Heart left ventricle (tissue), 16 donors: ENCODE results near the gene ZDHHC4. TPM values are rescaled to one million over a fixed set of nuclear protein-coding genes. Genes with fewer than 3 reads are reported as not detected.

Experiments used
- ATAC-seq, 4 donors: fragments of 200-7000 bp; cut with Tn5 transposase; one replicate each; pipeline ENCODE4 v1.9.1; 2020 to 2022; ENCODE audit warnings: moderate library complexity in 4 of 4, mild to moderate bottlenecking in 3 of 4, moderate number of reproducible peaks in 1 of 4
- DNase-seq, 5 donors: peaks; one replicate each; pipeline ENCODE4 v3.0.0-alpha.2; 2020
- H3K27ac ChIP-seq, 12 donors: fragments of 200-600 bp; sonication (generic) in 4 of 12; one replicate each; pipeline versions ENCODE4 v1.5.0 to v1.8.0; 2016 to 2022; ENCODE audit warnings: mild to moderate bottlenecking in 2 of 12
- H3K27me3 ChIP-seq, 9 donors: fragments of 200-600 bp; sonication (generic) in 2 of 9; one replicate each; pipeline versions ENCODE4 v1.5.1 to v1.8.0; 2016 to 2022; ENCODE audit warnings: mild to moderate bottlenecking in 3 of 9
- H3K36me3 ChIP-seq, 9 donors: fragments of 200-600 bp; sonication (generic) in 2 of 9; one replicate each; pipeline versions ENCODE4 v1.5.0 to v1.8.0; 2018 to 2022; ENCODE audit warnings: mild to moderate bottlenecking in 2 of 9
- H3K4me1 ChIP-seq, 12 donors: fragments of 200-600 bp; sonication (generic) in 4 of 12; one replicate each; pipeline versions ENCODE4 v1.5.0 to v1.8.0; 2016 to 2022; ENCODE audit warnings: mild to moderate bottlenecking in 3 of 12
- H3K4me3 ChIP-seq, 12 donors: fragments of 200-600 bp; sonication (generic) in 4 of 12; one replicate each; pipeline versions ENCODE4 v1.5.0 to v1.8.0; 2017 to 2022; ENCODE audit warnings: mild to moderate bottlenecking in 9 of 12, moderate library complexity in 4 of 12
- H3K9me3 ChIP-seq, 12 donors: fragments of 200-600 bp; sonication (generic) in 4 of 12; one replicate each; pipeline versions ENCODE4 v1.5.0 to v1.8.0; 2016 to 2022; ENCODE audit warnings: mild to moderate bottlenecking in 1 of 12
- POLR2A ChIP-seq, 2 donors: fragments of 450-650 bp; IDR thresholded peaks; one replicate each; pipeline ENCODE4 v1.6.1; 2017; ENCODE audit warnings: antibody characterized with exemption in 2 of 2, mild to moderate bottlenecking in 2 of 2, moderate library complexity in 2 of 2
- WGBS, 4 donors: extraction: QIAGEN DNeasy Blood & Tissue Kit in 2 of 4; methylation state at CpG; one replicate each; pipeline versions ENCODE4 v1.1.5 to v1.1.7; 2013 to 2018; 5-methylcytosine and 5-hydroxymethylcytosine counted together
- intact Hi-C, 10 donors: fragments of 100-400 bp; cut with DNase I; formaldehyde crosslinking; loops; one replicate each; pipeline versions ENCODE4 v1.11.1 to v1.14.2; 2022
- polyA plus RNA-seq, 2 donors: library from polyadenylated mRNA; stranded (reverse); fragments of 200-250 nt; gene quantifications; one replicate each; pipeline ENCODE4 v1.2.3, GENCODE V29; 2013
- total RNA-seq, 9 donors: library from RNA; depleted of rRNA in 2 of 9; stranded (reverse); fragments of >200 nt in 2 of 9; fragmentation: NEBNext Ultra II Directional in 3 of 9; extraction: Animal tissue kit (Norgen Biotek cat#: 25700) in 3 of 9; gene quantifications; one replicate each; pipeline versions ENCODE4 v1.1.0 to v1.2.4, GENCODE V29; 2016 to 2023
- TF ChIP-seq, protein P1 (sequence below), 12 donors: fragments of 200-600 bp; sonication (generic) in 4 of 12; IDR thresholded peaks; one replicate each; pipeline versions ENCODE4 v1.5.0 to v1.8.0; 2018 to 2022; ENCODE audit warnings: antibody characterized with exemption in 12 of 12, mild to moderate bottlenecking in 5 of 12
- donor health status: ischemic (EF 13 %, LVEDD 7.1; RV severe dilation, severe dysfunction).
- donor health status: healthy with polysubstance abuse.
- donor health status: DM: no; HTN: yes; CAD: no.
- donor health status: DM: no; HTN: no; CAD: no.
- donor health status: ischemic (EF 25% LVEDD 6.9; RV normal size, moderate dysfunction).
- donor health status: ischemic (EF 25% LVEDD 5.7; RV mildly dilated, moderate dysfunction).
- donor health status: healthy.
- donor health status: DM: yes; HTN: yes; CAD: no.
- donor health status: ischemic (EF 35%, LVEDD 5.7; RV mildly dilated, moderate dysfunction).
- donor health status: nonischemic (EF 11% LVEDD 7.7; RV severe dilation, severe dysfunction).
- donor health status: DM: yes; HTN: yes; CAD: no.
- donor health status: PGD.
- donor health status: ischemic (EF 29% LVEDD 5.4; RV normal size, mild dysfunction).
- donor health status: nonischemic (EF 23%, LVEDD 6.1; RV moderate dilation, normal function).

The ZDHHC4 gene
- total and polyA plus RNA-seq, 11 donors = 26.2 to 48.4 (median 37.8) TPM

DNA sequence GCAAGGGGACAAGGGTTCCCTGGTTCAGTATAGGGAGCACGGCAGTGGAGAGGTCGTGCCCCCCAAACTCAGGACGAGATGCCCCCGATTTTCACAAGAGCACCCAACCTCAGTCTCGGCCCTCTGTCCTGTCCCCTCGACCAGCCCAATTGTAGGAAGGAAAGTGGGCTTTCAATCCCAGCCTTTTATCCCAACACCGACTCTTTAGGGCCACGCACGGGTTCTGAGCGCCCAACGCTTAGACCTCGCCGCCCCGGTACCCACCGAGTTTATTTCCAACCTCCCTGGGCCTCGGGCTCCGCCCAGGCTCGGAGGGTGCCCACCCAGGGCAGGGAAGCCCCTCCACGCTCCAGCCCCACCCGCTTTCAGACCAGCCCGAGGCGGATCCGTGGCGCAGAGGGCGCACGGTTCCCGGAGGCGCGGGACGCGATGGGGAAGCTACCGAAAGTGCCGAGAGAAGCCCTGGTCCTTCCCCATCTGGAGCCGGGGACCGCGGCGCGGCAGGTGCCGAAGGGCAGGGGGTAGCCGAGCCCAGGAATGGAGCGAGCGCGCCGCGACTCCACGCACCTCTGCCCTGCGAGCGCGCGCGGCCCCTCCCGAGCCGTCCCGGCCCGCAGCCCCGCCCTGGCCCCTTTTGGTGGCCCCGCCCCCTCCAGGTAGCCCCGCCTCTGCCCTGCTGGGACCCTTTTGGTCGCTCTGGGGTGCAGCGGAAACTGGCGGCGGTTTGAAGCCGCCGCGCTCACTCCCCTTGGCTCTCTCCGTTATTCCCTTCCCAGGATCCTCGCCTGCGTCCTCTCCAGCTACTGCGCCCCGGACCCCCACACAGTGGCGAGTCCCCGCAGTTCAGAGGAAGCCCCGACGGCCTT, 46.4 kb upstream of the ZDHHC4 start:
- no peaks in the 10 kb centered on the region for H3K9me3 ChIP-seq
- DNase-seq (no peak), ATAC-seq (peak in 1 of 4 donors; percentile 14)
- TF ChIP-seq, protein P1, sequence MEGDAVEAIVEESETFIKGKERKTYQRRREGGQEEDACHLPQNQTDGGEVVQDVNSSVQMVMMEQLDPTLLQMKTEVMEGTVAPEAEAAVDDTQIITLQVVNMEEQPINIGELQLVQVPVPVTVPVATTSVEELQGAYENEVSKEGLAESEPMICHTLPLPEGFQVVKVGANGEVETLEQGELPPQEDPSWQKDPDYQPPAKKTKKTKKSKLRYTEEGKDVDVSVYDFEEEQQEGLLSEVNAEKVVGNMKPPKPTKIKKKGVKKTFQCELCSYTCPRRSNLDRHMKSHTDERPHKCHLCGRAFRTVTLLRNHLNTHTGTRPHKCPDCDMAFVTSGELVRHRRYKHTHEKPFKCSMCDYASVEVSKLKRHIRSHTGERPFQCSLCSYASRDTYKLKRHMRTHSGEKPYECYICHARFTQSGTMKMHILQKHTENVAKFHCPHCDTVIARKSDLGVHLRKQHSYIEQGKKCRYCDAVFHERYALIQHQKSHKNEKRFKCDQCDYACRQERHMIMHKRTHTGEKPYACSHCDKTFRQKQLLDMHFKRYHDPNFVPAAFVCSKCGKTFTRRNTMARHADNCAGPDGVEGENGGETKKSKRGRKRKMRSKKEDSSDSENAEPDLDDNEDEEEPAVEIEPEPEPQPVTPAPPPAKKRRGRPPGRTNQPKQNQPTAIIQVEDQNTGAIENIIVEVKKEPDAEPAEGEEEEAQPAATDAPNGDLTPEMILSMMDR (IDR thresholded peaks at IDR 0.05) = no peak
- TF ChIP-seq POLR2A (IDR thresholded peaks at IDR 0.05) = no peak
- H3K36me3 ChIP-seq = no peaks in the 10 kb centered on the region
- peak overlapping the region in 9 of 12 donors; percentile 21 to 43 (median 32) for H3K4me3 ChIP-seq
- H3K27me3 ChIP-seq = peaks cover 19 to 77% (median 53%) of the 10 kb centered on the region in 9 donors
- 1 to 4% (median 3%) methylated on average over 29 to 74 of the region's 74 CpGs for WGBS, 4 donors
- no peak overlapping the region for H3K27ac ChIP-seq
- intact Hi-C loops = no loop called here
- peaks cover 0 to 21% (median 0%) of the 10 kb centered on the region in 12 donors for H3K4me1 ChIP-seq

DNA sequence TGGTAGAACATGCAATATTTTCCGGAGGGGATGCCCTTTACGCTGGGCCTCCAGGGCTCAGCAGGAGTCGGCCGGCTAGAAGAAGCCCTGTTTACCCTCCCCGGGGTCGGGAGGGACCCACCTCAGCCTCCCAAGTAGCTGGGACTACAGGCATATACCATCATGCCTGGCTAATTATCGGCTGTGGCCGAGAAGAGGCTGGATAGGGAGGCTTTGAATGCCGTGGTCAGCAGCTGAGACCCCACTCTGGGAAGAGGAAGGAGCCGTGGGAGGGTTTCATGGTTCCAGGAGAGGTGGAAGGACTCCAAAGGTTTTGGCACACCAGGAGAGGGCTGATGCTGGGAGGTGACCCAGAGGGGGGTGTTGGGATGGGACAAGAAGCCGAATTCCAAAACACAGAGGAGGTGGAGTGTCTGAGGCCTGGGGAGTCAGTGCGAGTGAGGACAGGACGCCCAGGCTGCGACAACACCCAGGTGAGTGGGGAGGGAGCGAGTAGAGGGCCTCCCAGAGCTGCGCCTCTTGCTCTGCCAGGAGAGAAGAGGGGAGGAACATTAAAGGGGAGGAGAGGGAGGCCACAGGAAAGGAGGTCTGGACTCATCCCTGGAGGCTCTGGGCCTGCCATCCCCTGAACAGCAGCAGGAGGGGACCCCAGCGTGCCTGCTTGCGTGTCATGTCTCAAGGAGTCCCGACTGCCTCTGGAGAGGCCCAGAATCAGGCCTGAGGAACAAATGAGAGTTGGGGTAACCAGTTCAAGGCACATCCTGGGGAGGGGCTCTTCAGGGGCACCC, 45.6 kb upstream of the ZDHHC4 start:
- TF ChIP-seq, protein P1 (IDR thresholded peaks at IDR 0.05) = no peak
- TF ChIP-seq POLR2A (IDR thresholded peaks at IDR 0.05) = no peak
- Histone ChIP-seq H3K36me3 (no peaks in the 10 kb centered on the region), H3K27ac (no peak overlapping the region), H3K9me3 (no peaks in the 10 kb centered on the region), H3K4me1 (peaks cover 0 to 20% (median 6%) of the 10 kb centered on the region in 12 donors), H3K4me3 (peak overlapping the region in 1 of 12 donors; percentile 43), H3K27me3 (peaks cover 14 to 79% (median 57%) of the 10 kb centered on the region in 9 donors)
- ATAC-seq = no peak
- no peak for DNase-seq
- intact Hi-C loops = no loop called here
- 26 to 35% (median 30%) methylated on average over 13 to 19 of the region's 19 CpGs for WGBS, 4 donors

DNA sequence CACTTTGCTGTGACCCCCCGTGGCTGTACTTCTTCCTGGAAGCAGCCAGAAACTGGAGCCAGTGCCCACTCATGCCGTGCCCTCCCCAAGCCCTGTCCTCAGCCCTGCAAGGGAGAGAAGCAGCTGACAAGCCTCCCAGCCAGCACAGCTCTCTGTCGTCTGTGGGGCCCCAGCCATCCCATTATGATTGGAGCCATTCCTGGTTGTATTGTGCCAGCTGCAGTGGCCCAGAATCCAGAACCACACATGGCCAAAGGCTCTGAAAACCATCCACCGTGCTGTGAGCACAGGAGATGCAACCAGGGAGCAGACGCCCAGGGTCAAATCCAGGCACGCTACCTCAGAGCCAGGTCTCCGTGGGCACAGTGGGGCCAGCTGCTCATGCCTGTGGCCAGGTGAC, 44.7 kb upstream of the ZDHHC4 start:
- no peak for TF ChIP-seq POLR2A (IDR thresholded peaks at IDR 0.05)
- TF ChIP-seq, protein P1 (IDR thresholded peaks at IDR 0.05) = no peak
- ATAC-seq (no peak), DNase-seq (no peak)
- Histone ChIP-seq H3K9me3 (no peaks in the 10 kb centered on the region), H3K4me1 (peaks cover 0 to 20% (median 6%) of the 10 kb centered on the region in 12 donors), H3K27ac (no peak overlapping the region), H3K27me3 (peaks cover 14 to 78% (median 58%) of the 10 kb centered on the region in 9 donors), H3K4me3 (no peak overlapping the region), H3K36me3 (no peaks in the 10 kb centered on the region)
- intact Hi-C loops = no loop called here
- WGBS, 4 donors = 47 to 55% (median 51%) methylated on average over 6 to 7 of the region's 7 CpGs
